ENCODE measurements around the gene FGD2. TPM values are rescaled to one million over a fixed set of nuclear protein-coding genes. Genes with fewer than 3 reads are reported as not detected.
A peak's percentile ranks its signal among the peaks of the same experiment; 100 is the strongest.

The FGD2 gene
- total RNA-seq, 2 experiments from 2014 or later, result 1.4 to 1.6 TPM

DNA sequence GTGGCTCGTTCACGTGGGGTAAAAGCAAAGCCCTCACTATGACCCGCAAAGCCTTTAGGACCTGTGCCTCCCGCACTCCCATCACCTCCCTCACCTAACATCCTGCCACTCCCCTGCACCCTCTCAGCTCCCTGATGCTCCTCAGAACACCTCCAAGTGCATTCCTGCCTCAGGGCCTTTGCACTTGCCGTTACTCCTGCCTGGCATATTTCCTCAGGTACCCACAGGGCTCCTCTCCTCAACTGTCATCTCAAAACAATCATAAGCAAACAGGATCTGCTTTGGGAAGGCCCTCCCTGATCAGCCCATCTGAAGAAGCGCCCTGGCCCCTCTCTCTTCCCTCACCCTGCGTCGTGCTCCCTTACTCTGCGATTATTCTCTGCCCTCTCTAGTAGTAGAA is 49.1 kb downstream of the FGD2 start:
- no peak for TF ChIP-seq CTCF (IDR thresholded peaks at IDR 0.05)
- intact Hi-C loops (cut with micrococcal nuclease), result no loop called here
- Mint-ChIP-seq H3K4me3 (no peak overlapping the region), H3K27me3 (no peaks in the 10 kb centered on the region), H3K9me3 (no peaks in the 10 kb centered on the region), H3K36me3 (ENCODE audit: low read depth) (peaks cover 14% of the 10 kb centered on the region), H3K4me1 (ENCODE audit: low read depth) (peaks cover 31% of the 10 kb centered on the region), H3K27ac (peak overlapping the region; percentile 31)
- ChIA-PET POLR2A (interaction anchor here (1.3 kb wide), 1 partner anchor 116 kb away, joined by 6 read pairs; no protein-coding TSS in a partner anchor), CTCF (interaction anchor here (8.0 to 18.1 kb wide), 3 partner anchors 29 to 154 kb away, joined by 97 to 405 read pairs (median 226); partner anchors contain the start of gene PIM1)
- DNase-seq (no peak), ATAC-seq (no peak)

DNA sequence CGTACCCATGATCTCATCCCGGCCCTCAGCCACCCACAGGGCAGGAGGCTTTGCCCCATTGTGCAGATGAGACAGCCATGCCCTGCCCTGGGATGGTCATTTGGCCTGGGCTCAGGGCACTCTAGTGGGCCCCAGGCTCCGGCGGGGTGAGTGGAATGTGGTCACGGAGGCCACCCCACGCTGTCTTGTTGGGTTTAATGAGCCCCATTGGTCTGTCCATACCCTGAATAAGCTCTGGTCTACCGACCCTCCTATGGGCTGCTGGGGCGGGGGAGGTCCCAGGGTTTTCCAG is 50.6 kb downstream of the FGD2 start:
- no peak overlapping the region for H3K27ac Mint-ChIP-seq
- H3K36me3 Mint-ChIP-seq (ENCODE audit: low read depth), result peaks cover 4% of the 10 kb centered on the region
- ChIA-PET CTCF (interaction anchor here (0.7 to 18.1 kb wide), 4 partner anchors 30 to 154 kb away, joined by 3 to 405 read pairs (median 118); partner anchors contain the start of gene PIM1), POLR2A (interaction anchor here (1.3 to 1.4 kb wide), 2 partner anchors 115 to 117 kb away, joined by 4 to 6 read pairs; no protein-coding TSS in a partner anchor)
- peaks cover 18% of the 10 kb centered on the region for H3K4me1 Mint-ChIP-seq (ENCODE audit: low read depth)
- no peak for TF ChIP-seq CTCF (IDR thresholded peaks at IDR 0.05)
- DNase-seq, result no peak
- intact Hi-C loops (cut with micrococcal nuclease), result no loop called here
- no peak overlapping the region for H3K4me3 Mint-ChIP-seq
- no peak for ATAC-seq
- no peaks in the 10 kb centered on the region for H3K9me3 Mint-ChIP-seq
- no peaks in the 10 kb centered on the region for H3K27me3 Mint-ChIP-seq

DNA sequence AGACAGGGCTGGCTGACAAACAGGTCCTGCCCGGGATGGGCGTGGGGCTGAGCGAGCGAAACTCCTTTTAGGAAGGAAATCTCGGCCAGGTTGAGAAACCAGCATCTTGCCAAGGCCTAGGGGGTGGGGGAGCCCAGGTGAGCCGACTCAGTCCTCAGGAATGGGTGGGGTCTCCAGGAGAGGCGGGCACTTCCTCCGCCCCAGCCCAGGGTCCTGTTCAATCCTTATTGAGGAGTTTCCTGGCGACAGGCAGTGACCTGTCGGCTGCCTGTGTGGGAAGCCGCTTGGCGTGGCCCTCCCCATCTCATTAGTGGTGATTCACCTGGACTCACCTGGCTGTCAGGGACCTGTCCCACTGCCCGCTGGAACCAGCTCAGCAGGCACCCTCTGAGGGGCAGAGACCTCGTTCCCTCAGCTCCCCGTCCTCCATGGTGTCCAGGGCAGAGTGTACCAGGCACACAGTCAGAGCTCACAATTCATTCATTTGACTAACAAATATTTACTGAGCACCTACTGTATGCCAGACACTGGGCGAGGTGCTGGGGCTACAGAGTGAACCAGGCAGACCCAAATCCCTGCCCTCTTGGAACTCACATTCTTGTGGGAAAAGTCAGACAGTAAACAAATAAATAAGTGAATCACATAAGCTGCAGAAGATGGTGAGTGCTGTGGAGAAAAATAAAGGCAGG is 51.1 kb downstream of the FGD2 start:
- no peak overlapping the region for H3K4me3 Mint-ChIP-seq
- H3K27ac Mint-ChIP-seq, result no peak overlapping the region
- peaks cover 13% of the 10 kb centered on the region for H3K4me1 Mint-ChIP-seq (ENCODE audit: low read depth)
- DNase-seq, result no peak
- no peak for ATAC-seq
- H3K27me3 Mint-ChIP-seq, result no peaks in the 10 kb centered on the region
- POLR2A ChIA-PET, result interaction anchor here (1.1 to 1.4 kb wide), 3 partner anchors 39 to 116 kb away, joined by 3 to 4 read pairs (median 4); partner anchors contain the start of gene PIM1
- no peaks in the 10 kb centered on the region for H3K36me3 Mint-ChIP-seq (ENCODE audit: low read depth)
- CTCF ChIA-PET, result interaction anchor here (0.7 to 18.1 kb wide), 5 partner anchors 12 to 153 kb away, joined by 3 to 405 read pairs (median 10); partner anchors contain the start of gene PIM1
- no peaks in the 10 kb centered on the region for H3K9me3 Mint-ChIP-seq
- TF ChIP-seq CTCF (IDR thresholded peaks at IDR 0.05), result no peak
- intact Hi-C loops (cut with micrococcal nuclease), result no loop called here

DNA sequence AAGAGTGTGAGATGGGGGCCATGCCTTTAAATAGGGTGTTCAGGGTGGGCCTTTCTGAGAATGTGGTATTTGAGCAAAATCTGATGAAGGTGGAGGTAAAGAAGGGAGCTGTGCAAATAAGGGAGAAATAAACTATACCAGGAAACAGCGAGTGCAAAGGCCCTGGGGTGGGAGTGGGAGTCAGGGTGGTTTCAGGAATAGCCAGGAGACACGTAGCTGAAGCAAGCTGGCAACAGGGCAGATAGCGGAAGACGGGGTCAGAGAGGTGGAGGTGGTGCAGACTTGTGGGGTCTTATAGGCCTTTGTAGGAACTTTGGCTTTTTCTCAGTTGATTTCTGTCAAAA is 51.6 kb downstream of the FGD2 start:
- POLR2A ChIA-PET, result interaction anchor here (1.1 to 1.4 kb wide), 4 partner anchors 39 to 216 kb away, joined by 3 to 4 read pairs (median 4); partner anchors contain the start of gene PIM1

More for the DNA sequence above, 51.6 kb downstream of the FGD2 start:
- DNase-seq, result no peak
- CTCF ChIA-PET, result interaction anchor here (1.2 to 18.1 kb wide), 3 partner anchors 11 to 153 kb away, joined by 3 to 405 read pairs (median 10); no protein-coding TSS in a partner anchor
- Mint-ChIP-seq H3K9me3 (no peaks in the 10 kb centered on the region), H3K27me3 (no peaks in the 10 kb centered on the region), H3K27ac (no peak overlapping the region), H3K36me3 (ENCODE audit: low read depth) (no peaks in the 10 kb centered on the region), H3K4me1 (ENCODE audit: low read depth) (peaks cover 7% of the 10 kb centered on the region), H3K4me3 (no peak overlapping the region)
- intact Hi-C loops (cut with micrococcal nuclease), result no loop called here
- ATAC-seq, result no peak
- no peak for TF ChIP-seq CTCF (IDR thresholded peaks at IDR 0.05)
